GM21529 (cell line): Measurements from ENCODE around the gene PEAK1.
"Not testable (repeated sequence)": the region's sequence is repeated elsewhere in the genome, so short reads cannot be mapped to it uniquely, and the experiment has no call there.

Experiments used
- ATAC-seq: cut with Tn5 transposase; IDR thresholded peaks from one replicate; pipeline ENCODE4 v1.9.1; 2021; ENCODE audit not compliant: unreplicated experiment

The PEAK1 gene

GRCh38 chr15:77185242-77185785 lies 234.6 kb downstream of the PEAK1 start:
- ATAC-seq = no peak

DNA sequence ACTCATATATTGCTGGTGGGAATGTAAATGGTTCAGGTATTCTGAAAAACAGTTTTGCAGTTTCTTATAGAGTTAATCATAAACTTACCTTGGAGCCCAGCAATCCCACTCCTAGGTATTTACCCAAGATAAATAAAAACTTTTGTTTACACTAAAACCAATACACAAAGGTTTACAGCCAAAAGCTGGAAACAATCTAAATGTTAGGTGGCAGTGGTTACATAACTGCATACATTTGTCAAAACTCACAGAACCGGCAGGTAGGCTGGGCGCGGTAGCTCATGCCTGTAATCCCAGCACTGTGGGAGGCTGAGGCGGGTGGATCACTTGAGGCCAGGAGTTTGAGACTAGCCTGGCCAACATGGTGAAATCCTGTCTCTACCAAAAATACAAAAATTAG lies 235.6 kb downstream of the PEAK1 start:
- not testable (repeated sequence) for ATAC-seq

DNA sequence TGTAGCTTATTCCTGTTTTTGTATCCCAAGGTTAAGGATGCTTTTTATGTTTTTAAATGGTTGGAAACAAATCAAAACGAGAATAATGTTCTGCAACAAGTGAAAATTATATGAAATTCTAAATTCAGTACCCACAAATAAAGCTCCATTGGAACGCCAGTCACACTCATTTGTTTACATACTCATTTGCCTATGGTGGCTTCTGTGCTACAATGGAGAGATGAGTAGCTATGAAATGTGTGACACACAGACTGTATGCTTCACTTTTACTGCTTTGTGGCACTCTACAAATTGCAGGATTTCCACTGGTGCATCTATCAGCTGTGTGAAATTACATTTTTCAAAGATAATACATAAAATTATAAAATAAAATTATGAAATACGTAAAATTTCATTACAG lies 236.8 kb downstream of the PEAK1 start:
- no peak for ATAC-seq

GRCh38 chr15:77181305-77182074 lies 238.4 kb downstream of the PEAK1 start:
- ATAC-seq = peak; percentile 59

GRCh38 chr15:77180757-77181156 lies 239.1 kb downstream of the PEAK1 start:
- no peak for ATAC-seq

GRCh38 chr15:77180270-77180669 lies 239.6 kb downstream of the PEAK1 start:
- no peak for ATAC-seq

DNA sequence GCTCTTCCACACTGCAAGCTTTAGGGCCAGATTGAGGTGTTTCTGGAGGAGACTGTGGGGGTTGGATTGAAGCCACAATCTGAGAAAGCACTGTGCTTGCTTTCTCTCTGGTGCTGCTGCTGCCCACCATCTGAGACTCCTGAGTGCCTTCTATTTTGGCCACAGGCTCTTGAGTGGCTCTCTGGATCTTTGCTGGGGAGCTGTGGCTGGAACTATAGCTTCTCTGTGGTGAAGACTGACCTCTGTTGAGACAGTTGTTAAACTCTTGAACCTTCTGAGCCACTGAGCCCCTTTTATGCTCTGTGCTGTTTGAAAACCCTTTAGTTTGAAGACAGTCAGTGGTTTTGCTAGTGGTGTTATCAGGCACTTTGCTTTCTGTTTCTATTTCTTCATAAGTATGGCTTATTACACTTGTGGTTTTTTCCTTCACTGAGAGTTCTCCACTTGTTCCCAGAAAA lies 240.3 kb downstream of the PEAK1 start:
- peak; percentile 61 for ATAC-seq

- ATAC-seq = no peak
These were observed 241.5 kb downstream of the PEAK1 start for GRCh38 chr15:77178411-77178810.

- ATAC-seq = not testable (repeated sequence)
These were observed 243.8 kb downstream of the PEAK1 start for GRCh38 chr15:77176148-77176547.

DNA sequence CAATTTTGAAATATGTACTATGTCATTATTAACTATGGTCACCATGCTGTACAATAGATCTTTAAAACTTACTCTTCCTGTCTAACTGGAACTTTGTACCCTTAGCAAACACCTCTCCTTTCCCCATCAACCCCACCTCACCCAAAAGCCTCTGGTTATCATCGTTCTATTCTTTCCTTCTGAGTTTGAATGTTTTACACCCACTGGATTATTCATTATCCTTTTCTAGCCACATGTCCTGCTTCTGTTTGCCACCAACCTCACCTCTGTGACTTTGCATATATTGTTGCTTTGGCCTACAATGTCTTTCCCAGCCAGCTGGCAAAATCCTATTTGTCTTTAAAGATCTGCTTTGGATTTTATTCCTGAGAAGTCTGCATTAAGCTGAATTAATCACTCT lies 246.4 kb downstream of the PEAK1 start:
- no peak for ATAC-seq

GRCh38 chr15:77171221-77171967 lies 248.5 kb downstream of the PEAK1 start:
- no peak for ATAC-seq

DNA sequence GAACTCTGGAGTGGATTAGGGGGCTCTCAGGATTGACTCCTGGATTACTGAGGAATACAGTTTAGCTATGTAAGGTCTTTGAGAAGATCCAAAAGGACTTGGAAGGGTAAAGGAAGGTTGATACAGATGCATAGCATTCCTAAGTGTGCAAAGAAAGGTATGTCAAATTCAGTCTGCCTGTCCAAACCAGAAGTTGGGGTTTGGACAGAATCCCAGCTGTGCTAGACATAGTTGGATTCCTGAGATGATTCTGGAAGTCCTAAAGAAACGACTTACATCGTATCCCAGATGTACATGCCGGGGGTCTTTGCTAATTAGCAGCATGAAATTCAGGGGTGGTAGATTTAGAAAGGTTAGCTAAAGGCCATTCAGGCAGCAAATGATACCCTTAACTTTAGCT lies 251.3 kb downstream of the PEAK1 start:
- ATAC-seq = no peak

DNA sequence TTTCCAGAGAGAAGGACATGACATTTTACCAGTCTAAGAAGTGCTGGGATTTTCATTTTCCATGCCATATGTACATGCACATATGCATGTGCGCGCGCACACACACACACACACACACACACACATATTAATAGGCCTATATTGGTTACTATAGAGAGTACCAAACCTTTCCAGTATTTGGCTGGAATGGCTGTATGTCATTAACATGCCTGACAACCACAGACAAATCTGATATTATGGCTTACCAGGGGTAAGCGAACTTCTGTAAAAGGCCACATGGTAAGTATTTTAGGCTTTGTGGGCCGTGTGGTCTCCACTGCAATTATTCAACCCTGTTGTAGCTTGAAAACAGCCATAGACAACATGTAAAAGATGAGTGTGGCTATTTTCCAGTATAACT lies 251.8 kb downstream of the PEAK1 start:
- no peak for ATAC-seq

DNA sequence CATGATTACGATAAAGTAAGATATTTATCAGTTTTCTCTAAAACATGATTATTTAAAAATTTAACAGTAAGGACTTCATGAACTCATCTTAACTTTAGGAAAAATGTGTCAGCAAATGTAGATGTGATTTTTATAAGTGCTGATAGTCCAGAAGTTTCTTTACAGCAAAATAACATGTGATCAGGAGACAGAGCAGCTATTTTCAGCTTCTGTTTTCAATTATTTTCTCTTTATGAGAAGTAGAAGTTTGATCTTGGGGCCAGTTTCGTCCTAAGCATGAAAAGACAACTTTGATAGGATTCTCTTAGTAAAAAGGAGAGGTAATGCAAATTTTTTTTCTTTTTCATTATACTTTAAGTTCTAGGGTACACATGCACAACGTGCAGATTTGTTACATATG lies 252.5 kb downstream of the PEAK1 start:
- no peak for ATAC-seq

GRCh38 chr15:77163781-77164384 lies 256.0 kb downstream of the PEAK1 start:
- ATAC-seq = no peak

- ATAC-seq = no peak
These were observed 256.9 kb downstream of the PEAK1 start for GRCh38 chr15:77162872-77163633.

GRCh38 chr15:77160562-77161478 lies 259.1 kb downstream of the PEAK1 start:
- ATAC-seq = no peak

- ATAC-seq = not testable (repeated sequence)
These were observed 263.9 kb downstream of the PEAK1 start for GRCh38 chr15:77156000-77156399.

DNA sequence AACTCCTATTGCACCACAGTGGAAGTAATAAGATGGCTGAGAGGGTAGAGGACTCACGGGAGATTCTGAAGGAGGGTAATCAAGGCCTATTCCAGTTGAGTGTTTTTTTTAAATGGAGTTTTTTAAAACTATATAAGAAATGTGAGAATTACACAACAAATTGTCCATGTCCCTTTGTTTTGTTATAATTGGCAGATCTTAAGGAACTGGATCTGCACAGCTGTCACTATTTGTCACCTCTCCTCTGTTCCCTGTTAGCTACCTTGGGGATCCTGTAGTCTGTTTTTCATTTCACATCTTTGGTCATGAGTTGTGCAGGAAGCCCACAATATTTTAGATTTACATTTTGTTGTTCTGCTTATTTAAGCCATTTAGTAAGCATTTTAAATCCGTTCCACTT lies 271.7 kb downstream of the PEAK1 start:
- ATAC-seq = no peak

DNA sequence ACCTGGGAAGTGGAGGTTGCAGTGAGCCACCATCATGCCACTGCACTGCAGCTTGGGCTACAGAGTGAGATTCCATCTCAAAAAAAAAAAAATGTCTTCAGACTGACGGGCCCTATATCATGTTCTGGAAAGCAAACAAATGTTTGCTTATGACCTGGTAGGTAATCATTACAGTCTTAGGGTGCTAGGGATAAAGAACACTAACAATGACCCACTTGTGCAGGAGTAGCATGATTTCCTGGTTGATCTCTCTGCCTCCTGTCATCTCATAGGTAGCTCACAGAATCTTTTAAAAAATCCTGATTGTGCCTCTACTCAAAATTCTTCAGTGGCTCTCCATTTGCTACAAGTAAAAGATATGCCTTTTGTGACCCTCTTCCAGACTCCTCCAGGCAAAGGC lies 274.5 kb downstream of the PEAK1 start:
- ATAC-seq = no peak
